ENCODE results near the gene NSRP1.

GRCh38 chr17:30155389-30155788 lies 38.8 kb downstream of the NSRP1 start:
- TF ChIP-seq CTCF (IDR thresholded peaks at IDR 0.05) = no peak
- no peak for TF ChIP-seq ZFX (IDR thresholded peaks at IDR 0.05; ENCODE audit: borderline replicate concordance)

Measured in 22Rv1 (cell line).